Measurements from ENCODE around the gene RPS6KL1.

- TF ChIP-seq CREB1 (IDR thresholded peaks at IDR 0.05; ENCODE audit: low read depth) (no peak), ZBTB7A (IDR thresholded peaks at IDR 0.05; ENCODE audit: low read depth) (no peak), YY1 (IDR thresholded peaks at IDR 0.05; ENCODE audit: low read depth) (no peak), TAF1 (IDR thresholded peaks at IDR 0.05; ENCODE audit: low read depth) (no peak), USF1 (IDR thresholded peaks at IDR 0.05) (no peak), RAD21 (IDR thresholded peaks at IDR 0.05; ENCODE audit: low read depth) (no peak), MAX (IDR thresholded peaks at IDR 0.05) (no peak), FOXM1 (IDR thresholded peaks at IDR 0.05; ENCODE audit: borderline replicate concordance, low read depth) (no peak), EP300 (IDR thresholded peaks at IDR 0.05; ENCODE audit: borderline replicate concordance) (no peak), NFIC (IDR thresholded peaks at IDR 0.05) (no peak)
Measured at GRCh38 chr14:74963705-74964271, 40.7 kb upstream of the RPS6KL1 start.

Measured in Ishikawa (cell line).